ENCODE results near the gene MADD.

MADD gene

DNA sequence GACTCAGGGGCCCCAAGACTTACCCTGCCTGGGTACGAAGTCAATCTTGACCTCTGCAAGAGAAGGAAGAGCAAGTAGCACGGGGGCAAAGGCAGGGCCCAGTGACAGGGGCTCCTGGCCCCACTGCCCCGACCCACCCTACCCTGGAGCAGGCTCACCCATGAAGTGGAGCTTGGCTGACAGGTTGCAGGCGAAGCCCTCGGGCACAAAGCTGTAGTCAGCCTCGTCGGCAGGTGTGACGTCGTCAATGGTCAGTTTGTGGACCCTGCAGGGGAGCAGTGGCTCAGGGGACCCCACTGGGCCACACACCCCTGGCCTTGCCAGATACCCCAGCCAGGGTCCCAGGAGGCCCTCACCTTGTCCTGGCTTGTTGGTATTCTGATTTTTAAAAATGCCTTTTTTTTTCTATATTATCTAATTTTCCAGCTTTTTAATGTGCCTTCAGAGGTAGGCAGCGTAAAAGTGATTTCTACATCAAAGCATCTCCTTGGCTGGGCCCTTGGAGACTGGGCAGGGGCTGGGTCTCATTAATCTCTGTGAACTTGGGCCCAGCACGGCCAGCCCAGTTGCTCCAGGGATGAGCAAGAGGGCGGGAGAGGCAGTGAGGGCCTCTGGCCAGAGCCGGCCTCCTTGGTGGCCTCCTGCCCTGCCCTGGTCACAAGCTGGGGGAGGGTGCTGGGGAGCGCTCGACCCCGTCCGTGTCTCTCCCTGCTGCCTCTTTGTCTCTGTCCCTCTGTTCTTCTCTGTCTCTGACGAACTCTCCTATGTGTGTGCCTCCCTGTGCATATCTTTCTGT, 71.2 kb downstream of the MADD start:
- no peak for DNase-seq (ENCODE audit: low spot score)

DNA sequence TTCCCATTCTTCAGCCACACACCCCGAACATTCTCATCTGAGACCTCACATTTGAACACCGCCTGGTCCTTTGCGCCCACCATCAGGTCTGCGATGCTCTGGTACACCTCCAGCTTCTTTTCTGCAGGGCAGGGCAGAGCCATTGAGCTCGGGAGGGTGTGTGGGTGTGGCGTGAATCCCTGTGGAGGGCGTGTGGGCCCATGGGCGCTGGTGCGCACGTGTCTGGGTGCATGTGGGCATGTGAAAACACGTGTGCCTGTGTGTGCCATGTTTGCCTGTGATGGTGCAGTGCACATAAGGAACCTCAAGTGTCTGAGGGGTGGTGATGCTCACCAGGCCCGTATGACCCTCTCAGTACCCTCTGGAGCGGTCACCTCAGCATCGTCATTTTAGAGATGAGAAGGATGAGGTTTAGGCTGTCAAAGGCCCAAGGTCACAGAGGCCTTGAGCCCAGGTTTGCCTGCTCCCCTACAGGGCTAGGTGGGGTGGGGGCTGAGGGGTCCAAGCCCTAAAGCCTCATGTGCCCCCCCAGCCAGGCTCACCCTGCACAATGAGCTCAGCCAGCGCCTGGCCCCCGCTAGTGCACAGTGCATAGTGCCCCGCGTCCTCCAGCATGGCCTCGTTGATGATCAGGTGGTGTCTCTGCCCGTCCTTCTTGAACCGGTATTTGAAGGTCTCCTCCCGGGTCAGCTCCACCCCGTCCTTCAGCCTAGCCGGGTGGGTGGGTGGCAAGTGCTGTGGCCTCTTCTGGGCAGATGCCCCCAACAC, 72.3 kb downstream of the MADD start:
- DNase-seq (ENCODE audit: low spot score): no peak

DNA sequence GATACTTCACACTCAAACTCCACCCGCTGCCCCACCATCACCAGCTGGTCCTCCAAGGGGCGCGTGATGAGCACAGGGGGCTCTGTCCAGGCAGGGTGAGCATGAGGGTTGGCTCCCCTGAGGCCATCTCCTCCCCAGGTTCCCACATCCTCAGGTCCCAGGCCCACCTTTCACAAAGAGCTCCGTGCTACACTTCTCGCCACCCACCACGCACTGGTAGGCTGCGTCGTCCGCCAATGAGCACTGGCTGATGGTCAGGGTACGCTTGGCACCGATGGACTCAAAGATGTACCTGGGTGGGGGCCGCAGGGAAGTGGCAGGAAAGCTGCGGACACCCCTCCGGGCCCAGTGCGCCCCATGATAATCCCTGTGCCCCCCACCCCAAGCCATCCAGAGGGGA, 72.9 kb downstream of the MADD start:
- DNase-seq (ENCODE audit: low spot score): no peak

GRCh38 chr11:47345890-47346563, 76.1 kb downstream of the MADD start:
- DNase-seq (ENCODE audit: low spot score): no peak

DNA sequence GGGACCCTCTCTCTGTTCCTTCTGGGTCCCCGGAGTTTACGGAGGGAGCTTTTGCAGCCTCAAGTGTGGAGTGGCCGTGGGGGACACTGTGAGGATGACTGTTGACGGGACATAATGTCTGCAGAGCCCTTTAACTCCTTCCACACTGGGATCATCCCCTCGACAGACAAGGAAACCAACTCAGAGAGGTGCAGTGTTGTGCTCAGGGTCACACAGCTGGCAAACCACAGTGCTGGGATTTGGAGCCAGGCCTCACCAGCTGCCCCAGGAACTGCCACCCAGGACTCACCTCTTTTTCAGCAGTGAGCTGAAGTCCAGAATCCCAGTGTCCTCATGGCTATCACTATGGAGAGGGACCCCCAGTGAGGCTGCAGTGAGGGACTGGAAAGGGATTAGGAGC, 77.2 kb downstream of the MADD start:
- no peak for DNase-seq (ENCODE audit: low spot score)

- no peak for DNase-seq (ENCODE audit: low spot score)
Observed at GRCh38 chr11:47348131-47348802, 78.3 kb downstream of the MADD start.

DNA sequence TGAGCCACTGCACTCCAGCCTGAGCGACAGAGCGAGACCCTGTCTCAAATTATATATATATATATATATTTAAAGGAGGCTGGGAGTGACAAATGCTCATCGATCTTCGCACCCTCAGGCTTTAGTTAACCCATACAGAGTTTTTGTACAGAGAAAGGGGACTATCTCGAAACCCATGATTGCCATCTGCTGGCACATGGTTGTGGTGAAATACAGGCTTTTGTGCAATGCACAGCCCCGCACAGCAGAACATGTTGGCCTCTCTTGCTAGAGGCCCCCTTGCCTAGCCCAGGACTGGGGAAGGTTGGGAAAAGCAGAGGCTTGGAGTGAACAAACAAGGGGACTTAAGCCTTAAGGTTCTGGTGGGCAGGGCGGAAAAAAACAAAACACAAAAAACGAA, 78.9 kb downstream of the MADD start:
- peak; percentile 8 for DNase-seq (ENCODE audit: low spot score)

DNA sequence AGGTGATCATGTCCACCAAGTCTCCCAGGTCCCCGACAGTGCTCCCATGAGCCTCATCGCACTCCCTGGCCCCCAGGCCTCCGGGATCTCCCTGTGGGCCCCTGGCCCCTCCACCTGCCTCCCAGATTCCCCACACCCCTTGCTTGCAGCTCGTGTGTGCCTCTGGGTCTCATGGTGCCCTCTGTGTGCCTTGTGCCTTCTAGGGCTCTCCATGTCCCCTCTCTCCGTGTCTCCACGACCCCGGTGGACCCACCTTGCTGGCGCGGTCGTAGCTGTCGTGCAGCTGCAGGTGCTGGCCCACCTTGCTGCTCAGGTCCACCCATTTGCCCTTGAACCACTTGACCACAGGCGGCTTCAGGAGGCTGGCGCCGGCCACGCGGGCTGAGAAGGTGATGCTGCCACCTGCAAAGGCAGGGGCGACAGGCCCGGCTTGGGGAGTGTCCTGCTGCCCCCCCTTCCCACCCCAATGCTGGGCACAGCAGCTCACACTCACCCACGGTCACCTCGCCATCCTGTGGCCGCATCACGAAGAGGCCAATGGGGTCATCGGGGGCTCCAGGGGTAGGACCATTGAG, 79.7 kb downstream of the MADD start:
- DNase-seq (ENCODE audit: low spot score): no peak

- no peak for DNase-seq (ENCODE audit: low spot score)
Observed at GRCh38 chr11:47350315-47350714, 80.4 kb downstream of the MADD start.

- DNase-seq (ENCODE audit: low spot score): no peak
Observed at GRCh38 chr11:47351156-47352126, 81.5 kb downstream of the MADD start.

DNA sequence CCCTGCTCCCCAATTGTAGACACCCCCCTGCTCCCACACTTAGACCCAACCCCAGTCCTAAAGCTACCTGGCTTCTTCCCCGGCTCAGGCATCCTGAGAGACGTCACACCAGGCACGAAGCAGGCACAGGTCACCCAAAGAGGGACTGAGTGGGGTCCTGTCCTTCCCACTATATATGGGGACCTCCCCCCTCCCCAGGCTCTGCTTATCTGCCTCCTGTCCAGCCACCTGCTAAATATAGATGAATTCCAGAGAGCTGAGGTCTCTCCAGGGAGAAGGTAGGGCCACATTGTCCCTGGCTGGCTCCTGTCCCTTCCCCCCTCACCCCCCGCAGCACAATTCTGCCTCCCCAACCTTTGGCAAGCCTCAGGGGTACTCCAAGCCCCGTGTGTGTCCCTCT, 82.6 kb downstream of the MADD start, which contains the start of gene MYBPC3:
MYBPC3 (minus strand) TSS at position 147 of the 400 bp plus-strand sequence; CDS start at position 92, 55 bp downstream.
- DNase-seq (ENCODE audit: low spot score): no peak

- no peak for DNase-seq (ENCODE audit: low spot score)
Observed at GRCh38 chr11:47353978-47354774, 84.2 kb downstream of the MADD start.

DNA sequence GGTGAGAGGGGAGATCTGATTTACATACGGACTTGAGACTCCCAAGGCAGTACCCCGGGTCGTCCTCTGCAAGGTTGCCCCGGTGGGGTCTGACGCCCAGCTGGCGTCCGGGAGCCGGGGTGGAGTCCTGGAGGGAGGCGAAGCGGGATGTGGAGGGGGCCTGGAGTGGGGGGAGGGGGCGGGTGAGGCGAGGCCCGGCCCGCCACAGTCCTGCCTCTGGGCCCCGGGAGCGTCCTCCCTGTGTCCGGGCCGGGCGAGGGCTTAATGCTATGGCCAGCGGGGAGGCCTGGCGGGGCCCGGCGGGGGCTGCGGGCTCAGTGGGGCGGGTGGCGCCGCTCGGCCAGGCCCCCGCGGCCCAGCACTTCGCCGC, 85.0 kb downstream of the MADD start:
- DNase-seq (ENCODE audit: low spot score): no peak

DNA sequence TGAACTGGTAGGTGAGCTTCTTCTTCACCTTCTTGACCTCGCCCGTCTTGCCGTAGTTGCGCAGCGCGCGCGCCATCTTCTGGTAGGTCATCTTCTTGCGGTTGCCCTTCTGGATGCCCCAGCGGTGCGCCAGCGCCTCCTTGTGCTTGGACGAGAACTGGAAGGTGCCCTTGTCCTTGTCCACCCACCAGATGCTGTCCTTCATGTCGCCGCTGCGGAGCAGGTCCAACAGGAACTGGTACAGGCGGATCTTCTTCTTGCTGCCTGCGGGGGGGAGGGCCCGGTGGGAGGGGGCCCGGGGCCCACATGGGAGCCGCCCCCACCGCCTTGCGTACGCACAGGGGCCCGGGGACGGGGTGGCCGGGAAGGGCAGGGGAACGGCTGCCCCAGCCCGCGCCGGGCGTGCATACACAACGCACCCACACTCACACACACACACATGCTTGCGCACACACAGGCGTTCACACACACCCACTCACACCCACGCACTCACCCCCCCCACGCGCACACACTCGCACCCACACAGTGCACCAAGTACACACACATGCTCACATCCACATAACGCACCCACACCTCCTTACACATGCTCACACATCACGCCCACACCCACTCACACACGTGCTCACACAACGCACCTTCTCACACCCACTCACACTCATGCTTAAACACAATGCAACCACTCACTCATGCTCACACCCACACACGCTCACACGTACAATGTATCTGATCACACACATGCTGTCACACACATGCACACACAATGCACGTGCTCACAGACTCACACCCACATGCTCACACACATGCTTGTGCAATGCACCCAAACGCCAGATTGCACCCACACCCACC, 85.6 kb downstream of the MADD start:
- DNase-seq (ENCODE audit: low spot score): peak; percentile 38

GRCh38 chr11:47356129-47356997, 86.4 kb downstream of the MADD start:
- DNase-seq (ENCODE audit: low spot score): no peak

DNA sequence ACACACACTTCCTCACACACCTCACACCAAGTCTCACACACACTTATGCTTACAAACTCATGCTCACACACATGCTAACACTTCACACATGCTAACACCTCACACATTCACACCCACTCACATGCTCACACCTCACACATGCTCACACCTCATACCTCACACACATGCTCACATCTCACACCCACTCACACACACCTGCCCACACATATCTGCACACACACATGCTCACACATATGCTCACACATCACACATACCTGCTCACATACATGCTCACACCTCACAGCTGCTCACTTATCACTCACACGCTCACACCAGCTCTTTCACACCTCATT, 87.0 kb downstream of the MADD start:
- DNase-seq (ENCODE audit: low spot score): no peak

- DNase-seq (ENCODE audit: low spot score): no peak
Observed at GRCh38 chr11:47357985-47358730, 88.2 kb downstream of the MADD start.

- DNase-seq (ENCODE audit: low spot score): no peak
Observed at GRCh38 chr11:47358731-47359051, 88.8 kb downstream of the MADD start.

All from hematopoietic multipotent progenitor cell treated with erythropoietin and hydrocortisone succinate and interleukin-3 and kit ligand, for 17 days (in vitro differentiated cells).